Trophoblast cell (in vitro differentiated cells and primary cell): ENCODE results near the gene F3.

Experiments
- DNase-seq, 2 donors: peaks; one replicate each; pipeline ENCODE4 v3.0.0-alpha.2; 2016
- H2AFZ ChIP-seq: 2 replicates; pipeline ENCODE4 v1.6.1; 2013; ENCODE audit warnings: low read length, moderate library complexity, mild to moderate bottlenecking; ENCODE audit not compliant: insufficient read depth, poor library complexity
- H2AK5ac ChIP-seq: 2 replicates; pipeline ENCODE4 v1.6.1; 2013; ENCODE audit warnings: mild to moderate bottlenecking, low read length
- H2BK120ac ChIP-seq: 2 replicates; pipeline ENCODE4 v1.6.1; 2013; ENCODE audit warnings: low read length, mild to moderate bottlenecking, moderate library complexity; ENCODE audit not compliant: insufficient read depth, poor library complexity
- H2BK12ac ChIP-seq: 2 replicates; pipeline ENCODE4 v1.6.1; 2013; ENCODE audit warnings: mild to moderate bottlenecking, low read length, moderate library complexity
- H2BK5ac ChIP-seq: 2 replicates; pipeline ENCODE4 v1.6.1; 2013; ENCODE audit warnings: low read length, low read depth, moderate library complexity, mild to moderate bottlenecking; ENCODE audit not compliant: poor library complexity
- H3K14ac ChIP-seq: 2 replicates; pipeline ENCODE4 v1.6.1; 2013; ENCODE audit warnings: mild to moderate bottlenecking, low read length
- H3K18ac ChIP-seq: 2 replicates; pipeline ENCODE4 v1.6.1; 2013; ENCODE audit warnings: mild to moderate bottlenecking, low read length
- H3K23ac ChIP-seq: 2 replicates; pipeline ENCODE4 v1.6.1; 2013; ENCODE audit warnings: low read length
- H3K27ac ChIP-seq: 2 replicates; pipeline ENCODE4 v1.5.1; 2013; ENCODE audit warnings: low read depth, mild to moderate bottlenecking, inconsistent platforms, low read length, moderate library complexity
- H3K27me3 ChIP-seq: 2 replicates; pipeline ENCODE4 v1.6.1; 2013; ENCODE audit warnings: inconsistent platforms, mild to moderate bottlenecking, low read length, moderate library complexity; ENCODE audit not compliant: insufficient read depth
- H3K36me3 ChIP-seq, 2 experiments: 1 replicate in 1 of 2; 2 replicates in 1 of 2; pipeline ENCODE4 v1.6.1; 2013; ENCODE audit warnings: low read length in 2 of 2, mild to moderate bottlenecking in 2 of 2, moderate library complexity in 1 of 2; ENCODE audit not compliant: insufficient read depth in 2 of 2, control insufficient read depth in 1 of 2
- H3K4ac ChIP-seq: 2 replicates; pipeline ENCODE4 v1.6.1; 2013; ENCODE audit warnings: low read depth, mild to moderate bottlenecking, low read length, moderate library complexity
- H3K4me1 ChIP-seq, 2 experiments: 1 replicate in 1 of 2; 2 replicates in 1 of 2; pipeline ENCODE4 v1.6.1; 2013; ENCODE audit warnings: low read length in 2 of 2, mild to moderate bottlenecking in 2 of 2, moderate library complexity in 1 of 2; ENCODE audit not compliant: insufficient read depth in 2 of 2, control insufficient read depth in 1 of 2
- H3K4me2 ChIP-seq: 2 replicates; pipeline ENCODE4 v1.6.1; 2013; ENCODE audit warnings: inconsistent platforms, mild to moderate bottlenecking, low read length, moderate library complexity
- H3K4me3 ChIP-seq: 2 replicates; pipeline ENCODE4 v1.5.1; 2013; ENCODE audit warnings: mild to moderate bottlenecking, low read depth, low read length, inconsistent platforms
- H3K79me1 ChIP-seq: one replicate; pipeline ENCODE4 v1.6.1; 2013; ENCODE audit warnings: low read length
- H3K79me2 ChIP-seq: 2 replicates; pipeline ENCODE4 v1.6.1; 2013; ENCODE audit warnings: low read length, mild to moderate bottlenecking; ENCODE audit not compliant: control insufficient read depth, insufficient read depth, poor library complexity
- H3K9ac ChIP-seq: 2 replicates; pipeline ENCODE4 v1.6.1; 2013; ENCODE audit warnings: mild to moderate bottlenecking, low read length
- H3K9me3 ChIP-seq: 2 replicates; pipeline ENCODE4 v1.6.1; 2013; ENCODE audit warnings: low read depth, mild to moderate bottlenecking, control low read depth, inconsistent platforms, low read length; ENCODE audit not compliant: insufficient read depth
- H4K12ac ChIP-seq: 2 replicates; pipeline ENCODE4 v1.6.1; 2013; ENCODE audit warnings: low read depth, mild to moderate bottlenecking, low read length, moderate library complexity
- H4K8ac ChIP-seq: 2 replicates; pipeline ENCODE4 v1.6.1; 2013; ENCODE audit warnings: low read depth, mild to moderate bottlenecking, low read length, moderate library complexity
- H4K91ac ChIP-seq: one replicate; pipeline ENCODE4 v1.6.1; 2013; ENCODE audit warnings: low read depth, mild to moderate bottlenecking, low read length, moderate library complexity
- WGBS: extraction: QIAGEN DNeasy Blood & Tissue Kit; methylation state at CpG from one replicate; pipeline ENCODE4 v1.1.7; 2013; ENCODE audit warnings: missing lambda C conversion rate; ENCODE audit not compliant: insufficient read length, insufficient coverage; ENCODE audit errors: extremely low coverage; 5-methylcytosine and 5-hydroxymethylcytosine counted together

Gene F3

DNA sequence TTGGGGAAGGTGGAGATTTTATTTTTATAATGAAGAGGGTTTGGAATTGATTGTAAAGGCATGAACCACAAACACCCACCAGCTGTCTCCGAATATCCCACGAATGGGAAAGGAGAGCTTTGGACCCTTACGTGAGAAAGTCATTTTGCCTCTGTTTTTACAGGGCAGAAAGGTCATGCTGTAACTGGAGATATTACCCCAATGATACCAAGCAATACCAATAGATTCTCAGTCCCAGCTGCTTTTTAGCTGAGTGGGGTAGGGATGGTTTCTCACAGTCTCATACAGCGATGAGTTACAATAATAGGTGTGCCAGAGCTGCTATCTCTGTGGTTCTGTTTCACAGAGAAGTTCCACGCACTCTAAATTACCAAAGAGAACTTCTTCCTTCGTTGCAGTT is 8.8 kb upstream of the F3 start:
- Histone ChIP-seq H3K27ac (peak overlapping the region; percentile 53), H3K9me3 (peaks cover 3% of the 10 kb centered on the region), H3K4me3 (no peak overlapping the region), H3K27me3 (no peaks in the 10 kb centered on the region), H3K23ac (no peak overlapping the region), H4K8ac (no peak overlapping the region), H3K14ac (no peak overlapping the region), H3K79me1 (peaks cover 27% of the 10 kb centered on the region), H2BK12ac (no peak overlapping the region), H4K91ac (peak overlapping the region; percentile 68), H2AK5ac (no peak overlapping the region), H2BK120ac (peak overlapping the region; percentile 63), H2AFZ (no peak overlapping the region), H3K4me2 (no peak overlapping the region), H3K4me1 (peaks cover 28 to 30% of the 10 kb centered on the region in 2 experiments), H3K18ac (no peak overlapping the region), H3K4ac (no peak overlapping the region), H3K36me3 (no peaks in the 10 kb centered on the region), H4K12ac (no peak overlapping the region), H3K9ac (no peak overlapping the region), H2BK5ac (no peak overlapping the region), H3K79me2 (peaks cover 3% of the 10 kb centered on the region)
- no CpG with 5 or more reads among the region's 6 CpGs for WGBS
- no peak for DNase-seq

- Histone ChIP-seq H4K8ac (peak overlapping the region; percentile 29), H3K27ac (no peak overlapping the region), H3K18ac (no peak overlapping the region), H3K14ac (peak overlapping the region; percentile 11), H3K27me3 (no peaks in the 10 kb centered on the region), H3K9ac (no peak overlapping the region), H2BK120ac (peak overlapping the region; percentile 53), H2AK5ac (peak overlapping the region; percentile 80), H4K12ac (no peak overlapping the region), H3K4me3 (no peak overlapping the region), H4K91ac (peak overlapping the region; percentile 68), H3K4me1 (peaks cover 24 to 25% of the 10 kb centered on the region in 2 experiments), H2BK5ac (no peak overlapping the region), H3K36me3 (no peaks in the 10 kb centered on the region), H3K9me3 (peaks cover 3% of the 10 kb centered on the region), H3K4ac (no peak overlapping the region), H2AFZ (no peak overlapping the region), H2BK12ac (peak overlapping the region; percentile 91), H3K79me2 (no peaks in the 10 kb centered on the region), H3K23ac (no peak overlapping the region), H3K4me2 (no peak overlapping the region), H3K79me1 (peaks cover 23% of the 10 kb centered on the region)
- no CpG with 5 or more reads among the region's 5 CpGs for WGBS
- no peak for DNase-seq
Measured at GRCh38 chr1:94549706-94550105, 8.1 kb upstream of the F3 start.

DNA sequence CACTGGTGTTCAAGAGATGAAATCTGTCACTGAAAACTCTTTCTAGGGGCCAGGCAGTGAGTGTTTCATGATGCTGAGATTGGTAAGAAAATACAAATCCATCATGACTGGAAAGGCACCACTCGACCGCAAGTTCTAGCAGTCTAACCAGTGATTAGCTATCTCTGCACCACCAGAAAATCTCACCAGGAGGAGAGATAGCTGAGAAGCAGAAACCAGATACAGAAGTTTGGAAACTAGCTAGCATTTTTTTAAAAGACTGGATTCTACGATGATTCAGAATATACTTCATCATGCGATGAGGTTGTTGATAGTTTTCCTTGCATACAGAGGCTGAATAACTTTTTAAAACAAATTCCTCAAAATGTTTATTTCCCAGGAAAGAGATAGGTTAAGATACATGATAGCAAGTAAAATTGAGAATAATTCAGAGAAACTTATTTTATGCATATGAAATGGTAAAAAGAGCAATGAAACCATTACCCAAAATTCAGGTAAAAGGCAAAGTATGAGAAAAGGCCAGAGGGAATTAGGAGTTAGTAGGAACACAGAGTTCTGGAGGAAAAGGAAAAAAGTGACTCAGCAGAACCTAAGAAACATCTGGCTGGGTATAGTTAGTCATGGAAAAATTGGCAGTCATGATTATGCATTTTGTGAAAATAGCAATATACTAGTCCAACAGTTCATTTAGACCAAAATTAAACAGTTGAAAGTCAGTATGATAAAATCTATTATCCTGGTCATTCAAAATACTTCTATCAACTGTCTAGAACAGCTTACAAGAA is 3.3 kb upstream of the F3 start:
- Histone ChIP-seq H4K12ac (no peak overlapping the region), H3K79me1 (peaks cover 18% of the 10 kb centered on the region), H3K14ac (no peak overlapping the region), H2AFZ (no peak overlapping the region), H3K9ac (no peak overlapping the region), H3K36me3 (no peaks in the 10 kb centered on the region), H2BK12ac (peak overlapping the region; percentile 60), H3K4me2 (no peak overlapping the region), H4K91ac (no peak overlapping the region), H2BK5ac (no peak overlapping the region), H3K23ac (no peak overlapping the region), H4K8ac (no peak overlapping the region), H3K4me3 (no peak overlapping the region), H3K18ac (no peak overlapping the region), H3K4ac (peak overlapping the region; percentile 58), H3K9me3 (no peaks in the 10 kb centered on the region), H3K4me1 (peaks cover 1 to 4% of the 10 kb centered on the region in 2 experiments), H3K27ac (peak overlapping the region; percentile 14), H2AK5ac (no peak overlapping the region), H2BK120ac (peak overlapping the region; percentile 39), H3K79me2 (peaks cover 16% of the 10 kb centered on the region), H3K27me3 (no peaks in the 10 kb centered on the region)
- no CpG with 5 or more reads among the region's 4 CpGs for WGBS
- DNase-seq, result peak in 1 of 2 donors; percentile 31

DNA sequence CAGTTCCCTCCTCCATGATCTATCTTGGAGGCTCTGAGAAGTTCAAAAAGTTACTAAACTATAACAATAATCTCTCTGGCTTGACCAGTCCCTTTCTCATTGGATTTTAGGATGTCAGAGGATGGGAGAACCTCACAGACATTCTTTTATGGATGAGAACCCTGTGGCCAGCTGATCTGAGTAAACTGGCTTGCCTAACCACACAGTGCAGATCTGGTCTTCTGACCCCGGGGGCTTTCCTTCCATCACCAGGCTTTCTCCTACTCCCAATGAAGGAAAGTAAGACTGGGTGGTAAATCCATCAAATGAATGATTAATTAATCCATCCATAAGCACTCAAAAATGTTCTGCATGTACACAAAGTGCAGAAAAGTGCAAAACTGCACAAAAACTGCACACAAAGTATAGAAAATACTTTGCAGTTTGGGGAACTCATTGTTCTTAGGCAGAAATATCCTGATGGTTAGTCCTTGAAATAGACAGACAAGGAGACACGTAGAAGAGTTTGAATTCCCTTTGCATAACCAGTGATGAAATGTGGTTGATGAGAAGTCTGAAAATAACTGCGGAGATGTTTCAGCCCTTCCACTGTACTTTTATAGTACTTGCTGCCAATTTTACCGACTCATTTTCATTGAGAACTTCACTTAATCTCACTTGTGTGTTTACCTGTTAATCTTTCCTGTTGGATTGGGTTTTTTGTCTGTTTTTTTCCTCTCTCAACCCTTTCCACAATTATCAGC is 2.5 kb upstream of the F3 start:
- Histone ChIP-seq H2BK120ac (no peak overlapping the region), H3K23ac (no peak overlapping the region), H3K36me3 (peaks cover 0 to 2% of the 10 kb centered on the region in 2 experiments), H3K14ac (no peak overlapping the region), H3K18ac (no peak overlapping the region), H2BK12ac (no peak overlapping the region), H3K9me3 (no peaks in the 10 kb centered on the region), H3K4me1 (peaks cover 0 to 2% of the 10 kb centered on the region in 2 experiments), H3K4ac (no peak overlapping the region), H4K12ac (no peak overlapping the region), H4K8ac (no peak overlapping the region), H4K91ac (no peak overlapping the region), H3K9ac (no peak overlapping the region), H3K27ac (peak overlapping the region; percentile 14), H3K4me2 (no peak overlapping the region), H3K79me2 (peaks cover 18% of the 10 kb centered on the region), H3K79me1 (peaks cover 17% of the 10 kb centered on the region), H2AFZ (no peak overlapping the region), H2BK5ac (no peak overlapping the region), H3K4me3 (no peak overlapping the region), H2AK5ac (no peak overlapping the region), H3K27me3 (no peaks in the 10 kb centered on the region)
- no peak for DNase-seq
- no CpG with 5 or more reads among the region's 4 CpGs for WGBS
